Activated CD4-positive, alpha-beta T cell treated with anti-CD3 and anti-CD28 coated beads for 48 hours (primary cell): ENCODE measurements around the gene TRIM50.
"Not testable (repeated sequence)": the region's sequence is repeated elsewhere in the genome, so short reads cannot be mapped to it uniquely, and the experiment has no call there.

Experiments used
- DNase-seq: peaks from one replicate; pipeline ENCODE4 v3.0.0-alpha.2; 2020

The TRIM50 gene

DNA sequence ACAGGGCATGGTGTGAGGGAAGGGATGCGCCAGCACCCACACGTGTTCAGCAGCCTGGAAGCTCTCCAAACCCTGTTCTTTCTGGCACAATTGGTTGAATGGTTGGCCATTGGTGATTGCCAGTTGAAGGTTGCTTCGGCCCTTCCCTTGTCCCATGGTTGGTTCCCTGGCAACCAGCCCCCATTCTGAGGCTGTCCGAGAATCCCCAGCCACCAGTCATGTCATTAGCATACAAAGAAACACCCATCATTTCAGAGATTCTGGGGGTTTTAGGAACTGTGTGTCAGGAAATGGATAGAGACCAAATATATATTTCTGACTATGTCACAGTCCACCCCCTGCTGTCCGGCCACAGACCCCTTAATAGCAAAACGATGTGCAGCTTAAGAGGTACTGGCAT lies 21.9 kb upstream of the TRIM50 start:
- no peak for DNase-seq

DNA sequence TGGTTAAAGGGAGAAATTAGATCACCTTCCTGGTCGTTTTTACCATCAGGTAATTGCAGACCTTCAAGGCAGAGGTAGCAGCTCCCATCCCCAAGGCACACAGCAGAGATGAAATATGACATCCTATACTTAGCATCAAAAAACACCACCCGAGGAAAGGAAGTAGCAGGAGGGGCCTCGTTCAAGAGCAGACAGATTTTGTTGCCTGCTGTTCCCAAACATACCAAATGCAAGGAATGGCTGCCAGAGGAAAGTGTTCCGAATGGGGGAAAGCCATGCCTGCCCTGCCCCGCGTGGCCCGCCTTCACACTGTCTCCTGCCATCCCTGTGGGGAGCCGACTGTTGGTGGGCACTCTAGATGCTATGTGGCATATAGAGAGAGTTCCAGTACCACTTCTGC lies 18.1 kb upstream of the TRIM50 start:
- no peak for DNase-seq

DNA sequence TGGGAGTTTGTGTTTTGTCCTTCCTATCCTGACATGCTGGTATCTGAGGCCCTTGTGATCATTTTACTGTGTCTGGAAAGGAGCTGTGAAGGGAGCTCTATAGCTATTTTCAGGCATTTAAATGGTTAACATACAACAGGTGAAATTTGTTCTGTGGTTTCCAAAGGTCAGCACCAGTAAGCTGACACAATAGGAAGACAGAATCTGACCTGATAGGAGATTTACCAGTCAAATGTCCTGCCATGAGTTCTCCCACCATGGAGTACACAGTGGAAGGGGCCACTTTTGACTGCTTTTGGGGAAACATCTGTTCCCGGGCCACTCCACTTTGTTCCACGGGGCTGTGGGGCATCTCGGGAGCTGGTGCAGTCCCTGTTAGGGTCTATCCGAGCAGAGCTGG lies 17.7 kb upstream of the TRIM50 start:
- no peak for DNase-seq

DNA sequence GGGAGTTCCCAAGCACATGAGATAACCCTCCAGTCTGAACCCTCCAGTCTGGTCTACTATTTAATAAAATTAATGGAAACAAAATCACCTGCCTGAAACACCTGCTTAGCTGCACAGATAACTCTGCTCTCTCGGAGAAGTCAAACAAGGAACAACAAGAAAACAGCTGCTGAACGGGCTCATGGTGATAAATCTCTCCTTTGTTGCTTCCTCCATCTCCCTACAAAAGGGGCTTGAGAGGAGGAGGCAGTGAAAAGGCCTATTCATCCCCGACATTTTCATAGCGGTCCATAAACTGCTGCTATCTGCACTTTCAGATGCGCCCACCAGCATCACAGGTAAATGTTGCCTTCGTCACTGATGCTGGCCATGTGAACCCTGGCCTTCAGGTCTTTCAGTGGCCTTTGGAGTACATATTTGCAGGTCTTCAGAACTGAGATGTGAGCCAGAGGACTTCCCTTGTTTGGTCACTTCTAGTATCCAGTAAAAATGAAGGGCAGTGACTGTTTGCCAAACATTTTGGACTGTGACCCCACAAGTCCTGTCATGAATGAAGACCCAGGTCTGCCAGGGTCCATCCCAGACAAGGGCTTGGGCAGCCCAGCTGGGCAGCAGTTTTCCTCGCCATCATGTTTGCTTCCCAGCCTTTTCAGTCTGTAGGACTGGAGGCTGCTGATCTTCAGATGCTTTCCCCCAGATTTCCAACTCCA lies 15.9 kb upstream of the TRIM50 start:
- DNase-seq: no peak

DNA sequence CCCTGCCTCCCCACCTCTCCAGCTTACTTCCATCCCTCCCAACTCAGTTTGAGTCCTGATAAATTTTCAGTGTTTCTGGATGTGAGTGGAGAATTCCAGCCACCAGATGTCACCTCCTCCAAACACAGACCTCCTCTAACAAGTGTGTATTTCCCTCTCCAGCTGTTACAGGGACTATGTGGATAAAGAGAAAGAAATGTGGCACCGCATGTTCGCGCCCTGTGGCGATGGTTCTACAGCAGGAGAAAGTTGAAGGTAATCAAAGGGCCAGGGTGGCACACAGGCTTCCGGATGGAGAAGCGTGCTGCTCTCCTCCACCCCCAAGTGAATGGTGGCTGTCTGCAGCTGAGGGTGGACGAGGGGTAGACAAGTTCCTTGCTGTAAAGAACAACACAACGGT lies 14.8 kb upstream of the TRIM50 start:
- no peak for DNase-seq

DNA sequence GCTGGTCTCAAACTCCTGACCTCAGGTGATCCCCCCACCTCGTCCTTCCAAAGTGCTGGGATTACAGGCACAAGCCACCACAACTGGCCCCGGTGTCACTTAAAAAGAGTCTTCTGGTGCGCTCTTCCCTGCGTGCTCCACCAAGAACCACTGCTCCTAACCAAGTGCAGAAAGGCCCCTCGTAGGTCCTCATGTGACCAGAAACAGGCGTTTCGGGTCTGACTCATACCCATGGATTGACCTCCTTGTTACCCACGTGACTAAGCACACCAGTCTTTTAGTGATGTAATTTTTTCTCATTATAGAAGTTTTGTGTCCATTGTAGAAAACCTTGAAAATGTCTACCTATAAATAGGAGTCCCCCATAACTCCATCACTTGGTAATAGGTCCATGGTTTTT lies 14.0 kb upstream of the TRIM50 start:
- peak; percentile 20 for DNase-seq

DNA sequence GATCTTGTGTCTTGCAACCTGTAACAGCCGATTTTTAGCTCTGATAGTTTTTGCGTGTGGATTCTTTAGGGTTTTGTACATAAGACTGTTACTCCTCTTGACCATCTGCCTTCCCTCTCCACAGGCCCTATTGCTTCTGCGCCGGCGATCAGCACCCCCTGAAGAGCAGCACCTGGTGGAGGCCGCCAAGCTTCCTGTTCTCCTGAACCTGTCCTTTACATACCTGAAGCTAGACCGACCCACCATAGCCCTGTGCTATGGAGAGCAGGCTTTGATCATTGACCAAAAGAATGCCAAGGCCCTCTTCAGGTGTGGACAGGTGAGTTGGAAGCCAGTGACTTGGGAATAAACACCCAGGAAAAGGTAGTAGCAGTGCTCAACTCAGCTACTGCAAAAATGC lies 12.6 kb upstream of the TRIM50 start:
- no peak for DNase-seq

DNA sequence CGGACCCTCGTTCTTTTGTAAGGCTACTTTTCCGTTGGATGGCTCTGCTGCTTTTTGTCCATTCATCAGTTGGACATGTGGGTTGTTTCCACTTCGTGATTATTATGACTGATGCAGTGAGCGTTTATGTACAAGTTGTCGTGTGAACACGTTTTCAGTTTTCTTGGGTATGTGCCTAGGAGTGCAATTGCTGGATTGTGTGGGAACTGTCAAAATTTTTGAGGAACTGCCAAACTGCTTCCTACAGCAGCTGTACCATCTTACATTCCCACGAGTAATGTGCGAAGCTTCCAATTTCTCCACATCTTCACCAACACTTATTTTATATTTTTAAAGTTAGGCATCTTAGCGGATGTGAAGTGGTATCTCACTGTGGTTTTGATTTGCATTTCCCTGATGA lies 10.4 kb upstream of the TRIM50 start:
- DNase-seq: no peak

DNA sequence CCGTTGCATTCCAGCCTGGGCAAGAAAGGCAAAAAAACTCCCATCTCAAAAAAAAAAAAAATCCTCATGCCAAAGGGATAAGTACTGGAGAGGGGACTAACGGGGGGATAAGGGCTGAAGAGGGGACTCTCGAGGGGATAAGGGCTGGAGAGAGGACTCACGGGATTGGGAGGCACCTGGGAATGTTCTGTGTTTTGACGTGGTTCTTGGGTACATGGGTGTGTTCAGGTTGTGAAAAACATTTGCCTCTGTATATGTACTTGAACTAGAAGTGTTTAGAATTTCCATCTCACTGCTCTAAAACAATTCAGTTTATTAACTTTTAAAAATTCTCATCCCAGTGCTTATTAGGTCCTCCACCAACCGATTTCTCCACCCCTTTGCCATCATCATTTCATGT lies 4.6 kb upstream of the TRIM50 start:
- DNase-seq: no peak

DNA sequence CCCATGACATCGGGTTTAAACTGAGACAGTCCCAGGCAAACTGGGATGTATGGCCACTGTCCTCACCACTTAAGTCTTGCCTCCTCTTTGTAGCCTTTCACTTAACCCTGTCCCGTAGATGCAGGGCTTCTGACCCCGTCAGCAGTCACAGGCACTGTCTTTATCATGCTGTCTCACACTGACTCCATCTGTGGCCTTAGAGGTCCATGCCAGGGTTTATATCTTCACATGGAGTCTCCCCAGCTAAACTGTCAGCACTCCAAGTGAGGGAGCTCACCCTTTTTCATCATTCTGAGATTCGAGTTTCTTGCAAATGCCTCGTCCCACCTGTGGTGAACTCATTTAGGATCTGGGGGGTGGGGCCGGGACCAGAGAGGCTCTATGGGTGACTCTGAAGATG lies 2.9 kb upstream of the TRIM50 start:
- no peak for DNase-seq

DNA sequence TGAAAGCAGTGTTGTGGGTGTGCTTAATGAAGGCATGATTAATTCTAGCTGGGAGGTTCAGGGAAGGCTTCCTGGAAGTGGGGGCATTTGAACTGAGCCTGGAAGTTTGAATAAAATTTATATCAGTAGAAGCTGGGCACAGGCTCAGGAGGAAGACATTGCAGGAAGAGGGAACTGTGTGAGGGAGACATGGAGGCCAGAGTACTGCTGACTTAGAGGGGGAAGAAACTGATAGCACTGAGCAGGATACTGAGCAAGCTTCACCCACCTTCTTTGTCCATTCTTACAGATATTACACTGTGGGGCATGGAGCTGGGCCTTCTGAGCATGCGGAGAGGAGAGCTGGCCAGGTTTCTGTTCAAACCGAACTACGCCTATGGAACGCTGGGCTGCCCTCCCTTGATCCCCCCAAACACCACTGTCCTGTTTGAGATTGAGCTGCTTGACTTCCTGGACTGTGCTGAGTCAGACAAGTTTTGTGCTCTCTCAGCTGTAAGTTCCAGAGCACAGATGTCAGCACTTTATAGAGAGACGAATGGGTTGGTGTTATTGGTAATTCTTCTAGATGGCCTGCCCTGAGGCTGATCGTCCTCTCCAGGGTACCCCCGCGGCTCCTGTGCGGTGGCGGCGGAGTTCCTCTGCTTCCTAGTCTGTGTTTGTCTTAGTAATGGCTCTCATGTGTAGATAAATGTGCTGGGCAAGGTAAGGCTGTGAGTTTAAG lies 2.1 kb upstream of the TRIM50 start:
- no peak for DNase-seq

DNA sequence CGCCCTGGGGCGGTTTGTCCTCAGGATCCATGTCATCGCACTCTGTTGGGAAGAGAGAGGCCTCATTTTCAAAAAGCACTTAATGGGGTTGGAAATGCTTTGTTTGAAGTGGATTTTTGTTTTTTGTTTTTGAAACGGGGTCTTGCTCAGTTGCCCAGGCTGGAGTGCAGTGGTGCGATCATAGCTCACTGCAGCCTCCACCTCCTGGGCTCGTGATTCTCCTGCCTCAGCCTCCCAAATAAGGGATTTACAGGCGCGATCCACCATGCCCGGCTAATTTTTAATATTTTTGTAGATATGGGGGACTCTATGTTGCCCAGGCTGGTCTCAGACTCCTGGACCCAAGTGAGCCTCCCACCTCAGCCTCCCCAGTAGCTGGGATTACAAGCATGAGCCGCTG lies 814 bp upstream of the TRIM50 start:
- DNase-seq: no peak

DNA sequence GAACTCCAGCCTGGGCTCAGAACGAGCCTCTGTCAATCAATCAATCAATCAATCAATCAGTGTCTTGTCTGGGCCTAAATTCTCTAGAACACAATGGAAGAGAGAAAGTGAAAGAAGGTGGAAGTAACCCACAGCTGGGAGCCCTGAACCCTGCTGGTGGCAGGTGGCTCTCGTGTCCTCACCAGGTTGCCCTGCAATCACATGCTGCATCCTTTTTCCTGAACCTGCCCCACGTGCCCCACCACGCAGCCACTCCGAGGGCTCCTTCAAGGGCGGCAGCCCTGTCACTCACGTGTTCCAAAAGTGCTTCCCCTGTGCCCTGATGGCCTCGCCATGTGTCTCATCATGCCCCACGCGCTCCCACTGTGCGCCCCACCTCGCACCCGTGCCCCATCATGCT lies 433 bp downstream of the TRIM50 start:
- not testable (repeated sequence) for DNase-seq

DNA sequence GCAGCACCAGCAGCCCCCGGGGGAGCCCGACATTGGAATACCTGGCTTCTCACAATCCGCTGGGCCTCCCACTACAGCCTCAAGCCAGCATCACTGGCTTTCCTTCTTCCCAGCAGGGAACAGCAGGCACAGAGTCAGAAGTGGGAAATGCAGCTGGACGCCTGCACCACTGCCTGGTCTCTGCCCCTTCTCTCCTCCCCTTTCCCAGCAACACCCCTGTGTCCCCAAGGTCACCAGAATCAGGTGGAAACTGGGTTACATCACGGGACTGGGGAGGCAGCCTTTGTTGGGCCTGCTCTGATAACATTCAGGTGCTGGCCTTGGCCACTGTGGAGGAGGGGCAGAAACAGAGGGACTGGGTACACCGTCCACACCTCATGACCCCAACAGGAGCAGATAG lies 2.5 kb downstream of the TRIM50 start:
- DNase-seq: not testable (repeated sequence)

DNA sequence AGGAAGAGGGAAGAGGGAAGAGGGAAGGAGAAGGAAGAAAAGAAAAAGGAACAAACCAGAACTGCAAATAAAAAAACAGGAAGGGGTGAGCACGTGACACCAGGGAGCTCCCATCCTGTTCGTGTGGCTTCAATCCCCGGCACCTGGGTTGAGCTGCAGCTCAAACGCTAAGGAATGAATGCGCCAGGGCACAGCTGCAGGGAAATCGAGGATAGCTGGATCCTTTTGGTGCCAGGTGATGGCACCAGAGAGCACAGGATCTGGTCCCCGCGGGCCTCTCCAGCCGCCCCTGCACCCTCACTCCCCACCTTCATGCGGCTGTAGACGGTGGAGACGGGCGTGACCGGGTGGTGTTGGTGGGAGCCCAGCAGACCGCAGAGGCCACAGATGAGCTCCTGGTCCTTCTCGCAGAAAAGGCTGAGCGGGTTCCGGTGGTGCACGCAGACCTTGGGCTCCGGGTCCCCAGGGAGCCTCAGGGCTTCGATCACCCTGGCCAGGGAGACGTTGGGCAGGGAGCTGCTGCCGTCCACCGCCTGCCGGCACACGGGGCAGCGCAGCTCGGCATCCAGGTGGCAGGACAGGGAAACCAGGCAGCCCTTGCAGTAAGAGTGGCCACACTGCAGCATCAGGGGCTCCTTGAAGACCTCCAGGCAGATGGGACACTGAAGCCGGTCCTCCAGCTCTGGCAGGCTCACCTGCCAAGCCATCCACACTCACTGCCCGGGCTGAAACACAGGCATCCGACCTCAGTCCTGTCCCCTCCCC lies 3.6 kb downstream of the TRIM50 start:
- DNase-seq: peak; percentile 66

DNA sequence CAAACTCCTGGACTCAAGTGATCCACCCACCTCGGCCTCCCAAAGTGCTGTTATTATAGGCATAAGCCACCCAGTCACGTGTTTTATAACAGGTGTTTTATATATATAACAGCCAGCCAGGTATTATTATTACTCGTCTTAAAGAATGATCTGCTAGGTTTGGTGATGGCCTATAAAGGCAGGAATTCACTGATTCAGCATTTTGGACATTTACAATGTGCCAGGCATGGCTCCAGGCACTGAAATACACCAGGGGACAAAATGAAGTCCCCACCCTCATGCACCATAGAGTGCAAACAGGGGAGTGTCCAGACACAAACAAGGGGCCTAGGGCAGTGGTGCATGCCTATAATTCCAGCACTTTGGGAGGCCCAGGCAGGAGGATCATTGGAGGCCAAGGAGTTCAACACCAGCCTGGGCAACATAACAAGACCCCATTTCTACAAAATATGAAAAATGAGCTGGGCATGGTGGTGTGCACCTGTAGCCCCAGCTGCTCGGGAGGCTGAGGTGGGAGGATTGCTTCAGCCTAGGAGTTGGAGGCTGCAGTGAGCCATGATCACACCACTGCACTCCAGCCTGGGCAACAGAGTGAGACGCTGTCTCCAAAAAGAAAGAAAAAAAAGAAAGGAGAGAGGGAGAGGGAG lies 4.3 kb downstream of the TRIM50 start:
- not testable (repeated sequence) for DNase-seq

DNA sequence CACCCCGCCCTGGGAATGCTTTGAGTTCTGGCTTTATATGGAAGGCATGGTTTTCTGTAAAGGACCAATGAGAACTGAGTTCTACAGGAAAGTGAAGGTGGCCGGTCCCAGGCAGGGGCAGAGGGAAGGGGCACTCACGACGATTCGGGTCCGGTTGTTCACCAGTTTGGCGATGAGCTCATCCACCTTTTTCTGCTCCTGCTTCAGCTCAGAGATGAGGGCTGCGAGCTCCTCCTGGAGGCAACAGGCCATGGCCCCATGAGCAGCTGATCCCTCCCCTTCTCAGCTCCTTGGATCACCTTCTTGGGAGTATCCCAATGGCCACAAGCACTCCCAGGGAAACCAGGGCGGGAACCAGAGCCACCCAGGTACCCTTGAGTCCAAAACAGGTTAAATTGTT lies 7.9 kb downstream of the TRIM50 start:
- DNase-seq: not testable (repeated sequence)

DNA sequence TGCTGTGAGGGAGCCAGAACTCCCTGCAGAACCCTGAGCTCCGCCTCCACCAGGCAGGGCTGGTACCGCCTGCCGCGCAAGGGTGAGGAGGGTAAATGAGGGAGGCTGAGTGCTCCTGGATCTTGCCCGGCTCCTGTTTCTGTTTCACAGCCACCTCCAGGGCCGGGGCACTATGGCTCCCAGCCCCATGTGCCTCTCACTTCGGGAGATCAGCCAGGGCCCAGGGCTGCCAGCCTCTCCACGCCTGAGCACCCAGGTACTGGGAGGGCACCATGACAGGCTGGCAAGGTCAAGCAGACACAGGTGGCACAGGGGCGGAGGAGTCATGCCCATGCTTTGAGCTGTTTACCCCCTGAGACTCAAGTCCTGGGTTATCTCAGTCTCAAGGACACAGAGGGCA lies 8.3 kb downstream of the TRIM50 start:
- DNase-seq: not testable (repeated sequence)

DNA sequence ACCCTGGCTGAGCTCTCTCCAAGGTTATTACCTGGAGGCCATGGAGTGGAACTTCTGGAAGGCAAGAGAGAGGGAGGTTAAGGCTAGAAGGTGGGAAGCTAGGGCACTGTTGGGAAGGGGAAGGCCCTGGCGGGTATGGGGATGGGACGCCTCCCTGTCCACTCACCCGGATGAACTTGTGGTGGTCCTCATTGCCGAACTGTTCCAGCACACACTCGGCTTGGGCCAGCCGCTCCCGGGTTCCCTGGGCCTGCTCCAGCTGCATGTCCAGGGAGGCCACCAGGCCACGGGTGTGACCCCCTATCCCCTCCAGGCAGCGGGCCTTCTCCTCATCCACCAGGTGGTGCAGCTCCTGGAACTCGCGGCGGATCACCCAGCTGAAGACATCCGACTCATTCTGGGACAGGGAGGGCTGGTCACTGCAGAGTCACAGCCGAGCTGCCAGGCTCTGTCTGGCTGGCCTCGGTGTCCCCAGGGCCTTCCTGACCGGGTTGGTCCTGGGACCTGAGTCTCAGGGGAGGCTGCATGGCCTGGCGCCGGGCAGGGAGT lies 9.2 kb downstream of the TRIM50 start:
- DNase-seq: not testable (repeated sequence)

DNA sequence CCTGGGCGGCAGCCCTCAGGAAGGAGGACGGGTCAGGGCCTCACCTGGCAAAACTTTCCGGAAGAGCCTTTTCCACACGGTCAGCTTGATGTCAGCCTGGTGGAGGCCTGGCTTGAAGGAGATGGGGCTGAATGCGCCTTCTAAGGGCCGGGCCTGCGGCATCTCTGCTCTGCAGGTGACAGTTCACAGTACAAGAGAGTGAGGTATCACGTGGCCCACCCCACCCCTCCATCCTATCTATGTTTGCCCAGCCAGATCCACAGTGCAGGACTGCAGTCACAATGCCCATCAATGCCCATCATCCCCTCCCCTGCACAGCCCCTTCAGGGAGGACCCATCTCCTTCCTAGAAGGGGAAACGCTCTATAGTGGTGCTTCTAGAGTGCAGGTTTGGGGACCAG lies 11.4 kb downstream of the TRIM50 start:
- DNase-seq: no peak

DNA sequence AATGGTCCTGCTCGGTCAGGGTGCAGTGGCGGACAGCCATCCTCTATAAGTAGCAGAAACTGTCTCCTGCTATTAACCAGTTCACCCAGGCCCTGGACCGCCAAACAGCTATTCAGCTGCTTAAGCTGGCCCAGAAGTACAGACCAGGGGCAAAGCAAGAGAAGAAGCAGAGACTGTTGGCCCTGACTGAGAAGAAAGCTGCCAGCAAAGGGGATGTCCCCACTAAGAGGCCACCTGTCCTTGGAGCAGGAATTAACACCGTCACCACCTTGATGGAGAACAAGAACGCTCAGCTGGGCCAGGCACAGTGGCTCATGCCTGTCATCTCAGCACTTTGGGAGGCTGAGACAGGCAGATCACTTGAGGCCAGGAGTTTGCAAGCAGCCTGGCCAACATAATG lies 13.6 kb downstream of the TRIM50 start:
- DNase-seq: no peak

DNA sequence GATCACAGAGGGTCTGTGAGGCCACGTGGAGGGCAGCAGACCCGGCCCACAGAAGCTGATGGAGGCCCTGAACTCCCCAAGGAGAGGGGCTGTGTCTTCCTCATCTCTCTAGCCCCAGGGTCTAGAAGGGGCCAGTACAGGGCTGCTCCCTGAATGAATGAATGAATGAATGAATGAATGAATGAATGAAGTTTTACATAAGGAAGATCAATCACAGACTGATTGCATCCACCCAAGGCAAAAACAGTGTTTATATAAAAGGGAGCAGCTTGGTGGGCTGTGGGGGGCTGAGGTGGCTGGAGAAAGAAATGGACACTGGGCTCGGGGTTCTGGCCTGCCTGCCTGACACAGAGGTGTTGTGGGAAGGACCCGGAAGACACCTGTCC lies 14.4 kb downstream of the TRIM50 start:
- no peak for DNase-seq

DNA sequence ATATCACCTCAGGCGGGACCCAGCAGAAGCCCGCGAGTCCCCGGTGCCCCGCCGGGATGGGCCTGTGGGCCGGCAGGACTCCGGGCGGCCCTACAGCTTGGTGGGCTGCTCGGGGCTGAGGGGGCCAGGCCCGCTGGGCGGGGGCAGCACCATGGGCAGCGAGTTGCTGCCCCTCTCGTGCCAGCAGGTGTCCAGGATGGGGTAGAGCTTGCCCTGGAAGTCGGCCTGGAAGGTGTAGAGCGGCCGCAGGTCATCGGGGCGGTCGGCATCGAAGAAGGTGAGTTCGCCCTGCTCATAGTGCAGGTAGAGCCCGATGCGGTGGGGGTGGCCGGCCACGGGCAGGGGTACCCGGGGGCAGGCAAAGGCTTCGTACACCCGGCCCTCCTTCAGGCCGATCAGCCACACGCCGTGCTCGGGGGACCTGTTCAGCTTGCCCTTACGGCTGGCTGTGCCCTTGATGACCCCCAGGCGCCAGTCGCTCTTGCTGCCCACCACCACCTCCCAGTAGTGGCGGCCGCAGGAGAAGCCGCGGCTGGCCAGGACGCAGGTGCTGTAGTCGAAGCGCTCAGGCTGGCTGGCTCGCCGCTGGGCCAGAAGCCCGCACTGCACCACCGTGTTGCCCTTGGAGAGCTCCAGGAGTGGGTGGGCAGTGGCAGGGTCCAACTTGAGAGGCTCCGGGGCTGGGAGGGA lies 14.9 kb downstream of the TRIM50 start:
- no peak for DNase-seq
